COLO668 (cell line): ENCODE measurements around the gene ARHGAP6.
"Not testable (repeated sequence)": the region's sequence is repeated elsewhere in the genome, so short reads cannot be mapped to it uniquely, and the experiment has no call there.

Experiments
- DNase-seq: peaks from one replicate; lab custom pipeline; 2025; ENCODE audit not compliant: unreplicated experiment; lab: John Stamatoyannopoulos, UW

The ARHGAP6 gene

DNA sequence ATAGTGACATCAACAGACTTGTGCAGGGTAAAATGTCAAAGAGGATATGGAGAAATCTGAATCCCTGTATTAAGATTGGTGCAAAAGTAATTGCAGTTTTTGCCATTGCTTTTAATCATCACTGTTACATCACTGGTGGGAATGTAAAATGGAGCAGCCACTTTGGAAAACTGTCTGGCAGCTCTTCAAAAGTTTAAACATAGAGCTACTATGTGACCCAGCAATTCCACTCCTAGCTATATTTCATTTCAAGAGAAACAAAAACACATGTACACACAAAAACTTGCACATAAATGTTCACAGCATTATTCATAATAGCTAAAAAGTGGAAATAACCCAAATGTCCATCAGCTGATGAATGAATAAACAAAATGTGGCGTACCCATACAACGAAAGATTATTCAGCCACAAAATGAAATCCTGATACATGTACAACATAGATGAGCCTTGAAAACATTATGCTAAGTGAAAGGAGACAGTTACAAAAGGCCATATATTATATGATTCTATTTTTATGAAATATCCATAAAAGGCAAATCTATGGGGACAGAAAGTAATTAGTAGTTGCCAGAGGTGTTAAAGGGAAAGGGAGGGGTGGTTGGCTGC, 266.1 kb downstream of the ARHGAP6 start:
- DNase-seq, result no peak

DNA sequence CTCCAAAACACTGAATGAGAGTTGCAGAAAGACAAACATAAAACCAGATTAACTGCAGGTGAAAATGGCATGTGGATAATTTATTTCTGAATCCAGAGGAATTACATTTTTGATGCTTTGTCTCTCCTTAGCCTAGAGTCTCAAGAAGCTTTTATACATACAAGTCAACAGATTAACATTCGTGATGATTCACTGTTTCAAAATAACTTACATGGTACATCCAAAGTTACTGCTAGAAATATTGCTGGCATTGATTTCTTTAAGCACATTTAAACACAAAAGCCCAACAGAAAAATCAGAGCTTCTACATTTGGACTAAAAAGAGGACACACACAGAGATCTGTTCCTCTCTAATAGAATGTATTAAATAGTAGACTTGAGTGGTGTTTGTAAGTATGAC, 266.9 kb downstream of the ARHGAP6 start:
- no peak for DNase-seq

DNA sequence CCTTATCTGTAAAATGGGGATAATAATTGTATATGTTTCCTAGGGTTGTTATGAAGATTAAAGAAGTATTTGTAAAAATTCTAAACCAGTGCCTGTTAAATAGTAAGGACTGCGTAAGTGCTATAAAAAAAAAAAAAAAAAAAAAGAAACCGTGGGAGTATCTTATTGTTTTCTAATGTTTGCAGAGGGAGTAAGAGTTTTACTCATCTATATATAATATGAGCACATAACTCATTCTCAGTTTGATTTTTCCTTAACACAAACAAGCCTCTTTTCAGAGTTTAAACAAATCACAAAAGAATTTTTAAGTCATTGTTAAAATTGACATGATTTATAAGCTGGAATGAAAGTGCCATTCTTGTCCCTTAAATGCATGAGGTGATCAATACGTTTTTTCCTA, 267.6 kb downstream of the ARHGAP6 start:
- DNase-seq, result no peak

DNA sequence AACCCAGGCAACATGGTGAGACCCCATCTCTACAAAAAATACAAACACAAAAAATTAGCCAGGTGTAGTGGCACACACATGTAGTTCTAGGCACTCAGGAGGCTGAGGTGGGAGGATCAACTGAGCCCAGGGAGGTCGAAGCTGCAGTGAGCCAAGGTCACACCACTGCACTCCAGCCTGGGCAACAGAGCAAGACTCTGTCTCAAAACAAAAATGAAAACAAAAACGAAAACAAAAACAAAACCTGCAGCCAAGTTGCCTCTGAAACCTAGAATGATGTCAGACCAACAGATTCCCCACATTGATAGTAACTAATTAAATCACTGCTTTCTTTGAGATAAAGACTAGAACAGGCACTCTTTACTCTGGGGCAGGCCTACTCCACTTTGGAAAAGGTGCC, 268.0 kb downstream of the ARHGAP6 start:
- no peak for DNase-seq

DNA sequence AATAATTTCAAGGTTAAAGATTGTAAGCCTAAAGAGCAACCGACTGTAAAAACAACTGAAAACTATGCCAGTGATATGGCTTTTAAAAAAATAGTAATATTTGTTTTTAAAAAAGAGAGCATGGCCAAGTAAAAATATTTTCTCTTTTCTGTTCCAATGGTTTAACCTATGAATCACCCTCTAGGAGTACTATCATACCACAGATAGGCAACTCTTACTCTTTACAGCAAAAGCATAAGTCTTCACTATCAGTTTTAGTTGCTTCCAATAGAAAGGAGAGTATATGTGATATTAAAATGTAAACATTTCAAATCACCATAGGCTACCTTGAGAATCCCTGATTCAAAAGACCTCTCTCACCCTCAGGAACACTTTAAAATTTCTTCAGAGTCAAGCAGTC, 269.9 kb downstream of the ARHGAP6 start:
- DNase-seq, result no peak

DNA sequence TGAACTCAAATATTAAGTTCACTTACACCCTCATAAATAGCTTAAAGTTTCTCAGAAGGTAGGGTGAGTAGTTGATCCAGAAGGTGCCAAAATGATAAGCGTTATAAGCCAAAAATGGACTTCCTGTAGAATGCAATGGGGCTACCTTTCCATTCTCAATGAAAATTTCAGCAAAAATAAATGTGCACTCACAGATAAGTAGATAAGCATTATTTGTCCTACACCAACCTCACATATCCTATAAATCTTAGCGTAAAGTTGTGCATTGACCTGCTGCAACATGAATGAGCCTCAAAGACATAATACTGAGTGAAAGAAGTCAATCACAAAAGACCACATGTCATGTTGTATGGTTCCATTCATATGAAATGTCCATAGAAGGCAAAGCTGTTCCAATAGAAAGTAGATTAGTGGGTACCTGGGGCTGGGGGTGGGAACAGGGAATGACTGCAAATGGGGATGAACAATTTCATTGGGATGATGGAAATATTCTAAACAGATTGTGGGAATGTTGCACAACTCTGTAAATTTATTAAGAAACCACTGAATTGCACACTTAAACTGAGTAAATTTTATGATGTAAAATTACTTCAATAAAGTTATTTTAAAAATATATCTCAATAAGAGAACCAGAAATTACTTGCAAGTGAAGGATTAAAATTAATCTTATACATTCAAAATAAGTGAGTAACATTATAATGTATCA, 271.6 kb downstream of the ARHGAP6 start:
- no peak for DNase-seq

DNA sequence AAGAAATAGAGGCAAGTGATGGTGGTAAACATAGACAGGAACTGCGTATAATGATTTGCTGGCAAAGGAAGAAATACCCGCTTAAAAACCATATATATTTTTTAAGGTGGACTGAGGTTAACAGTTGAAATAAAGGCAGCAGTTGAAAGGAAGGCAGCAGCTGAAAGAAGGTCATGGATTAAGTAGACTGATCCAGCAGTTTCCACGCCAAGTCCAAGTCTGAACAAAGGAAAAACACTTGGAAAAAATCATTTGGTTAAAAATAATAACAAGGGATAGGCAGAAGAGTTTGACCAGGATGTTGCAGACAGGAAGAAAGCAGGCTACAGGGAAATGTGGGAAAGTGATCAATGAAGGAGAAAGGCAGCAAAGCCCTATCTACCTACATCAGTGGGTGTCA, 278.9 kb downstream of the ARHGAP6 start:
- no peak for DNase-seq

DNA sequence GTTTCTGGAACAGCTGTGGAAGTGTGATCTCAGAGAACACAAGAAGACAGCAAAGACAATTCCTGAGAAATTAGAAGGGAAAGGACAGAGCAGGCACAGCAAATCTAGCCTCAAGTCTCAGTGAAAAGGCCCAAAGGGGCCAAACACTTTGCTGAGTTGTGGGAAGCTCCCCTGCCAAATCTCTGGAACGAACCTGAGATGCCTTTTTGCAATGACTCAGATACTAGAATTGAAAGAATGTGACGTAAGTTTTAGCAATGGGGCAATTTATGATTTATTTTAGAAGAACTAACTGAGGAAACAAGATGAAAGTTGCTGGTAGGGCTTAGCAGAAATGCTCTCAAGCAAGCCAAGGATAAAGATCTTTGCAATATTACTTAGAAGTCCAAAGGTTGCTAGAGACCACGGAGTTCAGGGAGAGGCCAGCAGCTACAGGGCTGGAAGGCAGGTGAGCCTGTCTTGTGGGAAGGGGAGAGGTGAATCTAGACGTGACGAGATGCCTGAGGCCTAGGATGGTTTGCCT, 279.7 kb downstream of the ARHGAP6 start:
- DNase-seq, result no peak

DNA sequence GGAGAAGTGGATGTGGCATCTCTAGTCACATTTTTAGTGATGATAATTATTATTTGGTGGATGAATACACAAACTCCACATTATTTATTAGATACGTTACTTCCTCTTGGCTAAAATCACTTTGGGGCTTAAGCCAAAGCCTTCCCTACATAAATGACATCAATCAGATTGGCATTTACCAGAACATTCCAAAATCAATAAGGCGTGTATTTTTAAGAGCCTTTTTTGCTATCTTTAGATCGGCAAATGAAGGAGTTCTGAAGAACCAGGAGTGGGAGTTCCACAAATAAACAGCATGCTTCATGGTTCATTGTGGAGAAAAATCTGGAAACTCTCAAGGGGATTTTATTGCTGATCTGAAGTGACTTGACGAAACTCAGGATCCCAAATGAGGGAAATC, 282.8 kb downstream of the ARHGAP6 start:
- no peak for DNase-seq

DNA sequence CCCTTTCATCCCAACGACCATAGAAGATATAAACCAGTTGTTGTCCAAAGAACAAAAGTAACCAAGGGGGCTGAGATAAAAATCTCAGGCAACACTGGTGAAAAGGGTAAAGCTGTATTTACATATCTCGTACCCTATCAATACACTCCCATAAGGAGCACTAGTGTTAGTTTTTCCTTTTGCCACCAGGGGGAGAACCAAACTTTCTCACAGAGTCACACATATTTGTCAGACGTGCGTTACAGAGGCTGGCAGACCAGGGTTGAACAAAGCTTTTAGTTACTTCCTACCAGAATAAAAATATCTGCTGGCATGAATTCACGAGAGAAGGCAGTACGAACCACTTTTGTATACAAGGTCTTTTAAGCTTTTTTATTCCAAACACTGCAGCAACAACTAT, 284.3 kb downstream of the ARHGAP6 start:
- peak; percentile 4 for DNase-seq

DNA sequence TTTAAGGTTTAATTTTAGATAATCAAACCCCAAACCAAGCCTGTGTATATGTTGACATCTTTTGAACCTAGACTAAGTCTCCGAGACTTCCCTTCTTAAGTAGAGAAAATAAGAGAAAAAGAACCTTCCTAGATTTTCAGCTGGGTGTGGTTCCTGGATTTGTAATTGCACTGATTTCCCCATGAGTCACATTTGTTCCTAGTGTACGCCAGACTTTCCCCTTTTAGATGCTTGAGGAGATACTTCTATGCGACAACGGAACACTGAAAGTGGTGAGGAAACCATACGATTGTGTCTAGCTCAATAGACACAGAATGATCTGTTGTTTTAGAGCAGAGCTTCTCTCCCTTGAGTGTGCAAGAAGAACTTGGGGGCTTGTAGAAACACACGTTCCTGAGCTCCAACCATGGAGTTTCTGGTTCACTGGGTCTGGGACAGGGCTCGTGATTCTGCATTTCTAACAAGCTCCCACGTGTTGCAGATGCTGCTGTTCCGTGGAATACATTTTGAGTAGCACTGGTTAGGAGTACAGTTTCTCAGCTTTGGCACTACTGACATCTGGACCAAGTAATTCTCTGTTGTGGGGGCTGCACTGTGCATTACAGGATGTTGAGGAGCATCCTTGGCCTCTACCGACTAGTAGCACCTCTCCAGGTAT, 285.4 kb downstream of the ARHGAP6 start:
- no peak for DNase-seq

DNA sequence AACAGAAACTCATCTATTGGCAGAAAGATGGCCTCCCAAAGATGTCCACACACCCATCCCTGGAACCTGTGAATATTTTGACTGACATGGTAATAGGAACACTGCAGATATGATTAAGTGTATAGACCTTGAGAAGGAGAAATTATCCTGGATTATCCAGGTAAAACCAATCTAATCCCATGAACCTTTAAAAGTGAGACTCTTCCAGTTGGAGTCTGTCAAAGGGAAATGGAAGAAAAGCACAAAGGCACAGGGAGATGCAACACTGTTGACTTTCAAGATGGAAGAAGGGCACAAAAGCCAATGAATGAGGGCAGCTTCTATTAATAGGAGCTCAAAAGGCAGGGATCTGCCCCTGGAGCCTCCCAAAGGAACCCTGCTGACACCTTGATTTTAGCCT, 289.6 kb downstream of the ARHGAP6 start:
- no peak for DNase-seq

DNA sequence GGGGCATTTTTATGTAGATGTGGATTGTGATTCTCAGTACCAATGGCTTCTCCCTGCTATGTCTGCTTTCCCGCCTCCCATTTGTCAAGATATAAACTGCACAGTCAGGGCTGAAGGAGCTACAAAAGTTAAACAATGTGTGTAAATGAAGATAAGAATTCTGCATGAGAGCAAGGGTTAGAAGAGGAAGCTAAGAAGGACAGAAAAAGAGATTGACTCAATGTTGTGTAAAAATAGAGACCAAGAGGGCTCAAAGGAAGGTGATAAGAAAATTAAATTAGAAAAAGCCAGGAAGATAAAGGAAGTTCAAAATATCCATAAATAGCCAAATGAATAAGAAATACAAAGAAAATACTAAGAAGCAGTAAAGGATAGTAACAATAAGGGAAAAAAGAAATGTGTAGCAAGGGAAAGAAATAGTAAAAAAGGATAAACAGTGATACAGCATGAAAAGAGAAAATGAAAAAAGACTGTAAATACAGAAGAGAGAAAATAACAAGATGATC, 290.1 kb downstream of the ARHGAP6 start:
- DNase-seq, result no peak

DNA sequence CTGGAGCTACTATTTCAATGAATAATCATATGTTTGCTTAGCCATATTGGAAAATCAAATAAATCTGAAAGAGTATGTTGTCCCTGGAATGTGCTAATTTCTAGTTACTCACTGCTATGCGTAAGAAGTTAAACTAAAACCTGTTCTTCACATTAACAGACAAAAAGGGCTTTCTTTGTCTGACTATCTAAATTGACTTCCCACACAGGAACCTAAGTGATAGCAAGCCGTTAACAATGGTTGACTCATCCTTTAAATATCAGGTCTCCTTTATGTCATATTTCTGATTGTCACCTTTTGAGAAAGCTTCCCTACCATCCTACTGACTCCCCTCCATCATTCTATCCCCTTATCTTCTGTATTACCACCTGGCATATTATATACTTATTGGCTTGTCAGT, 291.1 kb downstream of the ARHGAP6 start:
- no peak for DNase-seq

DNA sequence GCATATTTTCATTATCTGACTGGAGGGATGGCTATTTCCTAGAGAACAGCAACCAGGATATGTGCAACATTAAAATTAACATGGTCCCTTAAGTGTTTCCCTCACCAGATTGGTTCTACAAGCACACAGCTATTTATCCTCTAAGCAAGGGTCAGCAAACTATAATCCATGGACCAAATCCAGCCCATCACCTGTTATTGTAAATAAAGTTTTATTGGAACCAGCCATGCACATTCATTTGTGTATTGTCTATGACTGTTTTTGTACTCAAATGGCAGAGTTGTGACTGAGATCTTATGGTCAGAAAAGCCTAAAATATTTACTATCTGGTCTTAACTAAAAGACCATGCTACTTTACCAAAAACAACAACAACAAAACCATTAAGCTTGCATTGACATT, 294.6 kb downstream of the ARHGAP6 start:
- no peak for DNase-seq

DNA sequence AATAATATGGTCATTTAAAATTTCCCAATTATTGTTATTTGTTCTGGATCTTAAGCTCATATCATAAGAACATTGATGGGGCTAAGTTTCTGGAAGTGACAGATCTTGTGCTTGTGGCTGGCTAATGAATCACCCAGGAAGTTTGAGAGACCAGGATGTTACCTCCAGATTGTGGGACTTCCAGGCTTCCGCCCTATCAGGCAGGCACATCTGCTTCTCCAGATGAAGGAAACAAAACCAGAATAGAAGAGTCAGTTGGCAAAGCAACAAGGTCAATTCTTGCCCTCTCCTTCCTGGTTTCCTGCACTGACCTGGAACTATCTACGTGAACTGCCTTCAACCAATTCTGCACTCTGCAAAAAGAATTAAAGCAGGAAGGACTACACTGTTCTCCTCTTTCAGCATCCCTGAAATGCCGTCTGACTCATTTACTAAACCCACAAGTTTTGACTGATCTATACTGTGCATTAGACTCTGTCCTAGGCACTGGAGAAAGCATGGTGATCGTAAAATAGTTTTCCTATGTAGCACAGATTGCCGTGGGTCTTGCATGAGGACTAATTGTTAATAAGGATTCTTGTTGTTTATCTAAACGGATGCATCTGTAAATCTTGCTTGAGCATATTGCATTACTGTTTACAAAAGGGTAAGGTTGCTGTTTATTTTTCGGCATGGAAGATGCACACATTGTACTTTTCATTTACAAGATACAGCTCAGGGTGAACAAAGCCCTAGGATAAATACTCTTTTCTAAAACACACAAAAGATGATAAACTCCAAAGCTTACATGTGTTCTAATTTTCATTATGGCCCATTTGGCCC, 297.9 kb downstream of the ARHGAP6 start:
- peak; percentile 19 for DNase-seq

DNA sequence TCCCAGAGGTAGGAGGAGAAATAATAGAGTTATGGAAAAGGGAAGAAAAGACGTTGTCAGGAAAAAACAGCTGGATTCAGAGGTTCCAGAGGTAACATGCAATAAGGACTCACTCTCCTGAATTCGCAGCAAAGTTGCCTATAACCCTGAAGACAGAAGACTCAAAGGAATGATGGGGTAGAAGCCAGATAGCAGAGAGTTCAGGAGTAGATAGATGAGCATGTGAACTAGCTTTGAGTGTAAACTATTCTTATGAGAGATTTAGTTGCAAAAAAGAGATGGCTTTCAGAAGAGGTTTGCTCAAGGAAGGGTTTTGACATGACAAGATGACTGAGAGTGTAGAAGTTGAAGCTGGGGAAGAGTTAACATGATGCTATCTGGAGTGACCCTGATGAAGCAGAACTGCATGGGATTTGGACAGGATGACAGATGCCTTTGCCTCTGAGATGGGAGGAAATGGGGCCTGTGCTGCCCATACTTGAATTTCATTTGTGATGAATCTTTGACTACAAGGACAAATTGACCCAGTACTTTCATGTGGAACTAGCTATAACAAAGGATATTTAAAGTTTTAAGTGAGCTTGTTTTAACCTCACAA, 298.6 kb downstream of the ARHGAP6 start:
- no peak for DNase-seq

DNA sequence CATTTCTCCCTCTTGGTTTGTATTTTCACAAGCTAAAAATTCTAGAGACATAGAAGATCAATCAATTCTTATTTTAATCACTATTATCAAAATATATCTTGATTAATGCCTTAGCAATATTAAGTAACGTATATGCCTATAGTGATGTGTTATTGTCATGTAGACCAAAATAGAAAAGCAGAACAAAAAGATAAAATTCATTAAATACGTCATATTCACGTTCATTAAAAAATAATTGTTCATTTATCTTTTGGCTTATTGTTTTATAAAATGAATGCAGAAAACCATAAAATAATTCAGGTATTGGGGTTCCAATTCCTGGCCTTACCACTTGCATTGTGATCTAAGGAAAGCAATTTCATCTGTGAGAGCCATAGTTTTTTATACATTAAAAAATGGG, 300.3 kb downstream of the ARHGAP6 start:
- no peak for DNase-seq

DNA sequence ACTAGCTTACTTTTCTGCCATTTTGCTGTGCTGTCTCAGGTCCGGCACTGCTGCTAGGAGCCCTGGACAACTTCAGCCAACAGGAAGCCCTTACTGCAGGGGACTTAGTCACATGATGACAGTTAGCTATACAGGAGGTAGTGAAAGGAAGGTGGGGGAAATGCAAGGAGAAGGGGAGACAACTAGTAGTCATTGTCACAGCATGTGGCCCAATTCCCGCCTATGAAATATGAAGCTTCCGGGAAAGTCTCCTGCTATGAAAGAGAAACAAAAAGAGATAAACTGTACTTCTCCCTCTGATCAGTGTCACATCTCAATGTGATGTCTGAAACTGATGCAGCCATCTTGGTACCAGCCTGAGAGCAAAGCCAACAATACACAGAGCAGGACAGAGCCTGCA, 300.9 kb downstream of the ARHGAP6 start:
- DNase-seq, result no peak

DNA sequence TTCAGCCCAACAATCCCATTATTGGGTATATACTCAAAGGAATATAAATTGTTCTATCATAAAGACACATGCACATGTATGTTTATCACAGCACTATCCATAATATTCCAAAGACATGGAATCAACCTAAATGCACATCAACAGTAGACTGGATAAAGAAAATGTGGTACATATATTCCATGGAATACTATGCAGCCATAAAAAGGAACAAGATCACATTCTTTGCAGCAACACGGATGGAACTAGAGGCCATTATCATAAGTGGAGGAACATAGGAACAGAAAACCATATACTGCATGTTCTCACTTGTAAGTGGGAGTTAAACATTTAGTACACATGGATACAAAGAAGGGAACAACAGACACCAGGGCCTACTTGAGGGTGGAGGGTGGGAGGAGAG, 301.9 kb downstream of the ARHGAP6 start:
- DNase-seq, result not testable (repeated sequence)

DNA sequence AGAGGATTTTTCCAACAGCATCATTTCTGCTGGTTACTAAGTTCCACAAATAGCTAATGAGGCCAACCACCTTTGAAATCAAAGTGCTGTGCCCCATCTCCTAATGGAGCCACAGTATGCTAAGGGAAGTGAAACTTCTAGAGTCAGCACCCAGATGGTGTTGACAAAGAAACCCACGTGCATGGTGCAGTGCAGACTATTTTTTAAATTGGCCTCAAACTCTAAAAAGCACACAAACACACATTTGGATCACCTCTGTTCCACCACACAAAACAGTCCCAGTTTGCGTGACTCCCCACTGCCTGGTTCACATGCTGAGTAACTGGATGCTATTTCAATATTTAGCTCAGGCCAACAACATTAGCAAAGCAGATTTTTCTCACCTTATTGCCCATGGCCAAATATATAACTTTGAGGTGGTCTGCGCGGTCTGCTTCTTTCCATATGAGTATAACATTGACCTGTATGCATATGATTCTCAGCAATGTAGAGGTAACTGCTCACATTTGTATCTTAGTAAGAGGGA, 302.6 kb downstream of the ARHGAP6 start:
- no peak for DNase-seq
